ENCODE measurements around the gene SLC38A10.

DNA sequence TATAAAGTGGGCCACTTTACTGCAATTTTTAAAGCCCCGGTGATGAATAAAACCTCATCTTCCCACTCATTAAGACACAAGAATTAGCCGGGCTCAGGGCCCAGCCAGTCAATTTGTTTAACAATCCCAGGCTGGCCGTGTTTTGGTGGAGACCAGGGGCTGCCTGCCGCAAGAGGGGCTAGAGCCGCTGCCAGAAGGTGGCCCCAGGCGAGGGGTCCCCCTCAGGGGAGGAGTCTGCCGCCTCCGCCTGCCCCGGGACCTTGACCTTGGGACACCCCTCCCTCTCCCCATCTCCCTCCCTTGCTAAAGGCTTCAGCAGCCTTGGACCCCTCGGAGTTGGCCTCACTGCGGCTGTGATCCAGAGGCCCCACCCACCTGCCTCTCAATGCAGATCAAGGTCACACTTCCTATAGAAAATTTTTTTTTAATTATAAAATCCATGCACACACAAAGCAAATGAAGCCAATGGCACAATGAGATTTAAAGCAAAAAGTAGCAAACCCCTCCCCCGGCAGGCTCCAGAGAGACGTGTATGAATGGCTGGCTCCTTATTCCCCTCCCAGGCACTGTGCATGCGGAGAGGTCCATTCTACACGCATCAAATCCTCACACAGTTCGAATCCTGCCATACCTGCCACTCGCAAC is 23.0 kb upstream of the SLC38A10 start:
- TF ChIP-seq POLR2A (IDR thresholded peaks at IDR 0.05; ENCODE audit: low read length) (no peak), GATA1 (IDR thresholded peaks at IDR 0.05; ENCODE audit: low read depth, low read length) (no peak)
